UCSD-AML1 (cell line): Measurements from ENCODE around the gene PEG3.

Source experiments
- DNase-seq: peaks from one replicate; lab custom pipeline; 2025; ENCODE audit not compliant: unreplicated experiment; lab: John Stamatoyannopoulos, UW

PEG3 gene

GRCh38 chr19:56839652-56840450 lies 675 bp downstream of the PEG3 start:
- DNase-seq: no peak

- DNase-seq: no peak
Measured at GRCh38 chr19:56838909-56839651, 1.4 kb downstream of the PEG3 start.

GRCh38 chr19:56838024-56838908 lies 2.3 kb downstream of the PEG3 start:
- no peak for DNase-seq

- DNase-seq: no peak
Measured at GRCh38 chr19:56837492-56838023, 3.0 kb downstream of the PEG3 start.

GRCh38 chr19:56837004-56837403 lies 3.5 kb downstream of the PEG3 start:
- no peak for DNase-seq

GRCh38 chr19:56836059-56836458 lies 4.5 kb downstream of the PEG3 start:
- DNase-seq: no peak

- DNase-seq: no peak
Measured at GRCh38 chr19:56835401-56835800, 5.1 kb downstream of the PEG3 start.

- no peak for DNase-seq
Measured at GRCh38 chr19:56834564-56835375, 5.8 kb downstream of the PEG3 start.

GRCh38 chr19:56832352-56832928 lies 8.1 kb downstream of the PEG3 start:
- no peak for DNase-seq

GRCh38 chr19:56831255-56831654 lies 9.3 kb downstream of the PEG3 start:
- no peak for DNase-seq

GRCh38 chr19:56829596-56829995 lies 10.9 kb downstream of the PEG3 start:
- no peak for DNase-seq

- no peak for DNase-seq
Measured at GRCh38 chr19:56827708-56828107, 12.8 kb downstream of the PEG3 start.

- no peak for DNase-seq
Measured at GRCh38 chr19:56823956-56824355, 16.6 kb downstream of the PEG3 start.

- no peak for DNase-seq
Measured at GRCh38 chr19:56823417-56823816, 17.1 kb downstream of the PEG3 start.

- DNase-seq: no peak
Measured at GRCh38 chr19:56822755-56823154, 17.8 kb downstream of the PEG3 start.

GRCh38 chr19:56821675-56822074 lies 18.9 kb downstream of the PEG3 start:
- DNase-seq: no peak

GRCh38 chr19:56821209-56821608 lies 19.3 kb downstream of the PEG3 start:
- DNase-seq: no peak

- no peak for DNase-seq
Measured at GRCh38 chr19:56819166-56819565, 21.4 kb downstream of the PEG3 start.

GRCh38 chr19:56814656-56815055 lies 25.9 kb downstream of the PEG3 start:
- DNase-seq: no peak

- DNase-seq: no peak
Measured at GRCh38 chr19:56813531-56813930, 27.0 kb downstream of the PEG3 start.
